CD8-positive, alpha-beta memory T cell (primary cell): ENCODE results near the gene HSH2D. TPM values are rescaled to one million over a fixed set of nuclear protein-coding genes. Genes with fewer than 3 reads are reported as not detected.

ENCODE experiments used
- polyA plus RNA-seq: library from polyadenylated mRNA; unstranded; fragments of 300-500 nt; fragmentation: Illumina TruSeq; gene quantifications from one replicate; pipeline ENCODE4 v1.2.3, GENCODE V29; 2021
- total RNA-seq, 2 experiments: library from RNA; stranded (reverse); gene quantifications; one replicate each; pipeline ENCODE4 v1.2.3, GENCODE V29; 2021

The HSH2D gene
- total and polyA plus RNA-seq, 3 experiments from 2014 or later: 8.6 to 12.8 (median 9.3) TPM

Other genes with a start within 250 kb of the HSH2D start
- not detected for gene CYP4F2, start 245.6 kb upstream of the HSH2D start, total RNA-seq
- gene CYP4F2, start 245.6 kb upstream of the HSH2D start, polyA plus RNA-seq: not detected
- not detected for gene CYP4F11, start 209.2 kb upstream of the HSH2D start, total RNA-seq
- gene CYP4F11, start 209.2 kb upstream of the HSH2D start, polyA plus RNA-seq: not detected
- not detected for gene OR10H4, start 194.7 kb upstream of the HSH2D start, total RNA-seq
- not detected for gene OR10H4, start 194.7 kb upstream of the HSH2D start, polyA plus RNA-seq
- 100 to 1,000 TPM; 259 to 270 TPM for gene TPM4, start 67.2 kb upstream of the HSH2D start, total RNA-seq
- gene TPM4, start 67.2 kb upstream of the HSH2D start, polyA plus RNA-seq: 127 TPM
- gene RAB8A, start 31.8 kb upstream of the HSH2D start, total RNA-seq: 100 to 1,000 TPM; 268 to 298 TPM
- gene RAB8A, start 31.8 kb upstream of the HSH2D start, polyA plus RNA-seq: 86.3 TPM
- not detected for gene CIB3, start 29.8 kb downstream of the HSH2D start, total RNA-seq
- not detected for gene CIB3, start 29.8 kb downstream of the HSH2D start, polyA plus RNA-seq
- 10 to 100 TPM; 62.4 to 68.3 TPM for gene FAM32A, start 41.7 kb downstream of the HSH2D start, total RNA-seq
- gene FAM32A, start 41.7 kb downstream of the HSH2D start, polyA plus RNA-seq: 127 TPM
- gene AP1M1, start 54.2 kb downstream of the HSH2D start, total RNA-seq: 100 to 1,000 TPM; 113 to 120 TPM
- gene AP1M1, start 54.2 kb downstream of the HSH2D start, polyA plus RNA-seq: 145 TPM
- gene KLF2, start 181.1 kb downstream of the HSH2D start, total RNA-seq: 10 to 100 TPM; 33.7 to 37.5 TPM
- 219 TPM for gene KLF2, start 181.1 kb downstream of the HSH2D start, polyA plus RNA-seq